ENCODE results near the gene NLK. TPM values are rescaled to one million over a fixed set of nuclear protein-coding genes. Genes with fewer than 3 reads are reported as not detected.

NLK gene
- total RNA-seq, 4 donors from 2014 or later, result 7.7 to 20.8 (median 11.5) TPM

- no peak for TF ChIP-seq CTCF (IDR thresholded peaks at IDR 0.05)
- no peak for TF ChIP-seq POLR2A (IDR thresholded peaks at IDR 0.05)
- no peak for DNase-seq (ENCODE audit: low spot score in 2 of 2)
- no peaks in the 10 kb centered on the region for H3K4me1 ChIP-seq
- H3K4me3 ChIP-seq, result no peak overlapping the region
- no peaks in the 10 kb centered on the region for H3K9me3 ChIP-seq
- H3K27ac ChIP-seq, result no peak overlapping the region
- WGBS, result 92% methylated on average over 4 of the region's 4 CpGs
- no peaks in the 10 kb centered on the region for H3K27me3 ChIP-seq
- H3K36me3 ChIP-seq, result no peaks in the 10 kb centered on the region
Observed at GRCh38 chr17:28090551-28090950, 48.1 kb downstream of the NLK start.

GRCh38 chr17:28092088-28092487 is 49.6 kb downstream of the NLK start:
- WGBS, result 83% methylated on average over 1 of the region's 1 CpG
- H3K36me3 ChIP-seq, result no peaks in the 10 kb centered on the region
- no peak overlapping the region for H3K4me3 ChIP-seq
- TF ChIP-seq CTCF (IDR thresholded peaks at IDR 0.05), result no peak
- TF ChIP-seq POLR2AphosphoS5 (IDR thresholded peaks at IDR 0.05), result no peak
- TF ChIP-seq EP300 (IDR thresholded peaks at IDR 0.05), result no peak
- DNase-seq (ENCODE audit: low spot score in 2 of 2), result no peak
- no peaks in the 10 kb centered on the region for H3K9me3 ChIP-seq
- H3K27me3 ChIP-seq, result no peaks in the 10 kb centered on the region
- H3K4me1 ChIP-seq, result no peaks in the 10 kb centered on the region
- no peak overlapping the region for H3K27ac ChIP-seq

- no peak overlapping the region for H3K4me3 ChIP-seq
- no peak for DNase-seq (ENCODE audit: low spot score in 2 of 2)
- no peak overlapping the region for H3K27ac ChIP-seq
- 85% methylated on average over 4 of the region's 4 CpGs for WGBS
- H3K27me3 ChIP-seq, result no peaks in the 10 kb centered on the region
- H3K4me1 ChIP-seq, result no peaks in the 10 kb centered on the region
- no peaks in the 10 kb centered on the region for H3K36me3 ChIP-seq
- no peak for TF ChIP-seq EP300 (IDR thresholded peaks at IDR 0.05)
- no peak for TF ChIP-seq POLR2AphosphoS5 (IDR thresholded peaks at IDR 0.05)
- TF ChIP-seq CTCF (IDR thresholded peaks at IDR 0.05), result no peak
- TF ChIP-seq POLR2A (IDR thresholded peaks at IDR 0.05), result no peak
- no peaks in the 10 kb centered on the region for H3K9me3 ChIP-seq
Observed at GRCh38 chr17:28093999-28094716, 51.7 kb downstream of the NLK start.

- Histone ChIP-seq H3K9me3 (no peaks in the 10 kb centered on the region), H3K4me1 (no peaks in the 10 kb centered on the region), H3K27me3 (no peaks in the 10 kb centered on the region), H3K36me3 (no peaks in the 10 kb centered on the region), H3K27ac (no peak overlapping the region), H3K4me3 (no peak overlapping the region)
- 83% methylated on average over 1 of the region's 1 CpG for WGBS
- TF ChIP-seq EP300 (IDR thresholded peaks at IDR 0.05) (no peak), POLR2AphosphoS5 (IDR thresholded peaks at IDR 0.05) (no peak), POLR2A (IDR thresholded peaks at IDR 0.05) (no peak), CTCF (IDR thresholded peaks at IDR 0.05) (no peak)
- no peak for DNase-seq (ENCODE audit: low spot score in 2 of 2)
Observed at GRCh38 chr17:28096756-28097155, 54.3 kb downstream of the NLK start.

- Histone ChIP-seq H3K27me3 (no peaks in the 10 kb centered on the region), H3K9me3 (no peaks in the 10 kb centered on the region), H3K4me3 (no peak overlapping the region), H3K27ac (no peak overlapping the region), H3K36me3 (no peaks in the 10 kb centered on the region), H3K4me1 (no peaks in the 10 kb centered on the region)
- TF ChIP-seq EP300 (IDR thresholded peaks at IDR 0.05), result no peak
- TF ChIP-seq POLR2AphosphoS5 (IDR thresholded peaks at IDR 0.05), result no peak
- TF ChIP-seq CTCF (IDR thresholded peaks at IDR 0.05), result no peak
- no peak for TF ChIP-seq POLR2A (IDR thresholded peaks at IDR 0.05)
- 76% methylated on average over 1 of the region's 1 CpG for WGBS
- DNase-seq (ENCODE audit: low spot score in 2 of 2), result no peak
Observed at GRCh38 chr17:28097254-28097653, 54.8 kb downstream of the NLK start.

Measured in suprapubic skin (tissue), 4 donors.